Measurements from ENCODE around the gene FOCAD.

The FOCAD gene

DNA sequence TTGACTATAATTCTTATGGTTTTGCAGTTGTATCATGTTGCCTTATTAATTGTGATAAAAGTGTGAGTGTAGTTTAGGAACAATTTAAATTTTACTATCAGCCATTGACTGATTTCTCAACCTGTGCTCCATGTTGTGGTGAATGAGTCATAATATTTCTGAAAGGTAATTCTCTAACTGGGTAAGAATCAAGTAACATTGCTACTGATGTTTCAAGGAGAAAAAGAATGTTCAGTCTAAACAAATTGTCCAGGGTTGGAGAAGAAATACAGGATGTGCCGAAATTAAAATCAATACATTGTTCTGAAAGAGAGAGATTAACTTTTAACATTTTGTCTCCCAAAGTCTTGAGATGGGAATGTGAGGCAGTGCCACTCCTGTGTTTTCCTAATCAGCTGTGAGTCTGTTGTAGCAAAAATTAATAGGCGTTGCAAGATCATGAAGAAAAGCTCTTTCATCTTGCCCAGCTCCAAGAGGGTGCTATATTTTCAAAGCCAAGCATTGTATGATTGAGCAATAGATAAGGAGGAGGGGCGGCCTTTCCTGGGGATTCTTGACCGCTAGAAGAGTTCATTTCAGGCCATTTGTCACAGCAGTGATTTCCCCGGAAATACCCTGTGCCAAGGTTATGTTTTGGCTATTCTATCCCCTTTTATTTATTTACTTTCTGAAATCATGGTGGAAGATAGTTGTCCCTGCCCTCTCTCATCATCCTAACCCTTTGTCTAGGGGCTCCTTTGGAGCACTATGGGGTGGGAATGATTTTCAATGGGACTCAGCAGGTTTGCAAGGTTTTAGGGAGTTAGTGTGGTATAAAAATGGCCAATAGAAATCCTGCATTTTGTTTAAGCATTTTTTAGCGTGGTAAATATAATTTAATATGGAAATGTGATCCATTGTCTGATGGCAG is 151.6 kb downstream of the FOCAD start:
- H3K4me2 ChIP-seq (ENCODE audit: low read length) = peak overlapping the region; percentile 13
- H2AFZ ChIP-seq = no peak overlapping the region
- TF ChIP-seq, protein P1, sequence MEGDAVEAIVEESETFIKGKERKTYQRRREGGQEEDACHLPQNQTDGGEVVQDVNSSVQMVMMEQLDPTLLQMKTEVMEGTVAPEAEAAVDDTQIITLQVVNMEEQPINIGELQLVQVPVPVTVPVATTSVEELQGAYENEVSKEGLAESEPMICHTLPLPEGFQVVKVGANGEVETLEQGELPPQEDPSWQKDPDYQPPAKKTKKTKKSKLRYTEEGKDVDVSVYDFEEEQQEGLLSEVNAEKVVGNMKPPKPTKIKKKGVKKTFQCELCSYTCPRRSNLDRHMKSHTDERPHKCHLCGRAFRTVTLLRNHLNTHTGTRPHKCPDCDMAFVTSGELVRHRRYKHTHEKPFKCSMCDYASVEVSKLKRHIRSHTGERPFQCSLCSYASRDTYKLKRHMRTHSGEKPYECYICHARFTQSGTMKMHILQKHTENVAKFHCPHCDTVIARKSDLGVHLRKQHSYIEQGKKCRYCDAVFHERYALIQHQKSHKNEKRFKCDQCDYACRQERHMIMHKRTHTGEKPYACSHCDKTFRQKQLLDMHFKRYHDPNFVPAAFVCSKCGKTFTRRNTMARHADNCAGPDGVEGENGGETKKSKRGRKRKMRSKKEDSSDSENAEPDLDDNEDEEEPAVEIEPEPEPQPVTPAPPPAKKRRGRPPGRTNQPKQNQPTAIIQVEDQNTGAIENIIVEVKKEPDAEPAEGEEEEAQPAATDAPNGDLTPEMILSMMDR (IDR thresholded peaks at IDR 0.05) = no peak
- H3K27me3 ChIP-seq (ENCODE audit: control insufficient read depth, insufficient read depth, low read length) = no peaks in the 10 kb centered on the region
- no peaks in the 10 kb centered on the region for H3K9me3 ChIP-seq (ENCODE audit: control insufficient read depth, low read length)
- H3K27ac ChIP-seq = no peak overlapping the region
- no peaks in the 10 kb centered on the region for H3K4me1 ChIP-seq
- H3K4me3 ChIP-seq (ENCODE audit: low read depth, low read length) = no peak overlapping the region
- H3K79me2 ChIP-seq = no peaks in the 10 kb centered on the region
- no peaks in the 10 kb centered on the region for H3K36me3 ChIP-seq (ENCODE audit: control insufficient read depth, insufficient read depth, low read length)
- no peak overlapping the region for H3K9ac ChIP-seq

DNA sequence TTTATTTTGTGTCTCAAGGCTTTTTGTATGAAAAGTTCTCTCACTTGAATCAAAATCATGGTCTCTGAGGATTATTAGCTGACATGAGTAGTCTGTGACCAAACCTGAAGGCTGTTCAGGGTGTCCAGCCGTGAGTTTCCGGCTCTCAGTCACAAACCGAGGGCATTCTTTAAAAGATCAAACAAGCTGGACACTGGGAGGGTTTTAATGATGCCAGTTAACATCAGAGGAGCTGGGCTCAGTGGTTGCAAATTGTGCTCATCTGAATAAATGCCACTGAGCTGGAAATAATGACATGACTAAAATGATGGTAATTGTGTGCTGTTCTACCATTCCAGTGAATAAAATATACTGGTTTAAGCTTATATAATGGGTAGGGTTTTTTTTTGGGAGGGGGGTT is 153.1 kb downstream of the FOCAD start:
- no peak overlapping the region for H2AFZ ChIP-seq
- H3K27me3 ChIP-seq (ENCODE audit: control insufficient read depth, insufficient read depth, low read length) = no peaks in the 10 kb centered on the region
- H3K79me2 ChIP-seq = no peaks in the 10 kb centered on the region
- no peaks in the 10 kb centered on the region for H3K9me3 ChIP-seq (ENCODE audit: control insufficient read depth, low read length)
- H3K27ac ChIP-seq = no peak overlapping the region
- H3K9ac ChIP-seq = no peak overlapping the region
- TF ChIP-seq, protein P1 (IDR thresholded peaks at IDR 0.05) = no peak
- H3K4me3 ChIP-seq (ENCODE audit: low read depth, low read length) = no peak overlapping the region
- no peaks in the 10 kb centered on the region for H3K4me1 ChIP-seq
- H3K36me3 ChIP-seq (ENCODE audit: control insufficient read depth, insufficient read depth, low read length) = no peaks in the 10 kb centered on the region
- no peak overlapping the region for H3K4me2 ChIP-seq (ENCODE audit: low read length)

DNA sequence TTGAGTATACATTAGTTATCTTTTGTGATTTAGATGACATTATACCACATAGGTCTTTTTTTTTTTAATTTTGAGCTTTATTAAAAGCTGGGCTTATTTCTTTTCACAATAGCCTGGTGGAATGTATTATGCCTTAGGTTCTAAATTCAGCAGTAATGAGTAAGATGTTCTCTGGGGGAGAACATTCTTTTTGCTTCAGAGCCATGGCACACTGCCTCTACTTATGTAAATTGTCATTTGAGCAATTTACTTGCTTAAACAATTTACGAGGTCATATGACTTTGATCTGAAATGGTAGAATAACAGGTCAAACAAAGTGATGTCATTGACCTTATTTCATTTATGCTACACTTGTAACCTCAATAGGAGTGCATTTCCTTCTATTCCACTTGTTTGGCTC is 154.2 kb downstream of the FOCAD start:
- TF ChIP-seq, protein P1 (IDR thresholded peaks at IDR 0.05) = no peak
- Histone ChIP-seq H3K4me1 (no peaks in the 10 kb centered on the region), H3K79me2 (no peaks in the 10 kb centered on the region), H3K4me2 (ENCODE audit: low read length) (no peak overlapping the region), H3K27ac (no peak overlapping the region), H3K9me3 (ENCODE audit: control insufficient read depth, low read length) (no peaks in the 10 kb centered on the region), H3K9ac (no peak overlapping the region), H3K36me3 (ENCODE audit: control insufficient read depth, insufficient read depth, low read length) (no peaks in the 10 kb centered on the region), H3K4me3 (ENCODE audit: low read depth, low read length) (no peak overlapping the region), H3K27me3 (ENCODE audit: control insufficient read depth, insufficient read depth, low read length) (no peaks in the 10 kb centered on the region), H2AFZ (no peak overlapping the region)

DNA sequence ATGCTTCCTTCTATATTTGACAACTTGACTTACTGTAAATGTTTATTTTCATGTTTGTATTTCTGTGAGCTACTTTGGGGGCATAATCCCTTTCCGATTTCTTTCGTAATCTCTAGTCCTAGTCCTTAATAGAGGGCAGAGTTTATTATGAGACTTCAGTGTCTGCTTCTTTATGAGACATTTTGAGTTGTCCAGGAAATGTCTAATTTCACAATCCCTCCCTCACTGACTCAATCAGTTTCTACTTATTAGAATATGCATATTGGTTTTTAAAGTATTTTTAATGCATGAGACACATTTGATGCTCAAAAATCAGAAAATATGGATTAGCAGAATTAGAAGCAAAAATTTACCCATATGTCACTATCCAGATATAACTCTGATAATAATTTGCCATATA is 160.9 kb downstream of the FOCAD start:
- no peak overlapping the region for H3K27ac ChIP-seq
- no peak overlapping the region for H2AFZ ChIP-seq
- H3K9ac ChIP-seq = no peak overlapping the region
- H3K4me1 ChIP-seq = no peaks in the 10 kb centered on the region
- H3K4me2 ChIP-seq (ENCODE audit: low read length) = no peak overlapping the region
- H3K27me3 ChIP-seq (ENCODE audit: control insufficient read depth, insufficient read depth, low read length) = no peaks in the 10 kb centered on the region
- no peaks in the 10 kb centered on the region for H3K9me3 ChIP-seq (ENCODE audit: control insufficient read depth, low read length)
- H3K36me3 ChIP-seq (ENCODE audit: control insufficient read depth, insufficient read depth, low read length) = no peaks in the 10 kb centered on the region
- no peaks in the 10 kb centered on the region for H3K79me2 ChIP-seq
- no peak overlapping the region for H3K4me3 ChIP-seq (ENCODE audit: low read depth, low read length)
- TF ChIP-seq, protein P1 (IDR thresholded peaks at IDR 0.05) = no peak

DNA sequence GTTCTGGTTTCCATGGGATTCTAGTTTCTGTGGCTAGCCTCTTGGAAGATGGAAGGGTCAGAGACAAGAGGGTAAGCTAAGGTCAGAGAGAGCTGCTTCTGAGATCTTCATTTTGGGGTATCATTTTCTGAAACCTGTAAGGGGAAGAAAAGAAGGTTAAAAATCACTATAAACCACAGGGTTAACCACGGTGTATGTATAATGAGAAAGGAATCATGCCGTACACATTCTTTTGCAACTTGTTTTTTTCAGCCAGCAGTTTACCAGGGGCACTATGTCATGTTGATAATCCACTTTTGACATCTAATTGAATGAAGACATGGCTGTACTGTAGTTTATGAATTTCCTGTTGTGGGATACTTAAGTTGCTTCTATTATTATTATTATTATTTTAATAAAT is 164.4 kb downstream of the FOCAD start:
- Histone ChIP-seq H3K4me2 (ENCODE audit: low read length) (no peak overlapping the region), H3K4me1 (no peaks in the 10 kb centered on the region), H3K27me3 (ENCODE audit: control insufficient read depth, insufficient read depth, low read length) (no peaks in the 10 kb centered on the region), H3K27ac (no peak overlapping the region), H3K9ac (no peak overlapping the region), H3K9me3 (ENCODE audit: control insufficient read depth, low read length) (no peaks in the 10 kb centered on the region), H3K79me2 (no peaks in the 10 kb centered on the region), H3K4me3 (ENCODE audit: low read depth, low read length) (no peak overlapping the region), H2AFZ (no peak overlapping the region), H3K36me3 (ENCODE audit: control insufficient read depth, insufficient read depth, low read length) (no peaks in the 10 kb centered on the region)
- TF ChIP-seq, protein P1 (IDR thresholded peaks at IDR 0.05) = no peak
